Lung (tissue), 12 donors: ENCODE measurements around the gene FBXL16. TPM values are rescaled to one million over a fixed set of nuclear protein-coding genes. Genes with fewer than 3 reads are reported as not detected.

Experiments
- ATAC-seq: fragments of 200-7000 bp; cut with Tn5 transposase; one replicate; pipeline ENCODE4 v1.9.1; 2020; ENCODE audit warnings: moderate number of reproducible peaks; ENCODE audit not compliant: insufficient read depth, low FRiP score
- DNase-seq, 3 donors: peaks; one replicate each; pipeline ENCODE4 v3.0.0-alpha.2; 2013 to 2017
- H3K27ac ChIP-seq, 2 donors: one replicate each; pipeline ENCODE4 v1.5.1; 2013; ENCODE audit warnings: mild to moderate bottlenecking in 2 of 2, moderate library complexity in 2 of 2, control low read depth in 1 of 2, inconsistent platforms in 1 of 2, low read depth in 1 of 2, low read length in 1 of 2
- H3K27me3 ChIP-seq, 3 donors: one replicate each; pipeline ENCODE4 v1.5.1; 2013; ENCODE audit warnings: low read length in 2 of 3; ENCODE audit not compliant: control insufficient read depth in 3 of 3, insufficient read depth in 3 of 3
- H3K36me3 ChIP-seq, 4 donors: one replicate each; pipeline ENCODE4 v1.5.1; 2013; ENCODE audit warnings: low read length in 4 of 4, mild to moderate bottlenecking in 1 of 4, moderate library complexity in 1 of 4; ENCODE audit not compliant: control insufficient read depth in 4 of 4, insufficient read depth in 4 of 4
- H3K4me1 ChIP-seq, 5 donors: one replicate each; pipeline ENCODE4 v1.5.1; 2013; ENCODE audit warnings: low read length in 5 of 5, mild to moderate bottlenecking in 2 of 5, moderate library complexity in 1 of 5; ENCODE audit not compliant: control insufficient read depth in 5 of 5, insufficient read depth in 5 of 5
- H3K4me3 ChIP-seq: one replicate; pipeline ENCODE4 v1.5.1; 2013; ENCODE audit warnings: mild to moderate bottlenecking, control low read depth, moderate library complexity
- H3K9ac ChIP-seq, 2 donors: one replicate each; pipeline ENCODE4 v1.5.1; 2013; ENCODE audit warnings: low read length in 2 of 2, control low read depth in 1 of 2; ENCODE audit not compliant: insufficient read depth in 1 of 2
- H3K9me3 ChIP-seq, 4 donors: one replicate each; pipeline ENCODE4 v1.5.1; 2013; ENCODE audit warnings: low read length in 3 of 4, mild to moderate bottlenecking in 1 of 4, moderate library complexity in 1 of 4; ENCODE audit not compliant: control insufficient read depth in 4 of 4, insufficient read depth in 3 of 4
- CTCF ChIP-seq: IDR thresholded peaks from 2 replicates; pipeline ENCODE4 v1.5.1; 2012; ENCODE audit warnings: mild to moderate bottlenecking; ENCODE audit errors: control extremely low read depth, extremely low read depth
- WGBS, 2 donors: extraction: QIAGEN DNeasy Blood & Tissue Kit; methylation state at CpG; one replicate each; pipeline ENCODE4 v1.1.7; 2013; 5-methylcytosine and 5-hydroxymethylcytosine counted together
- polyA plus RNA-seq, 2 donors: library from polyadenylated mRNA; stranded (reverse); fragments of 200-250 nt; gene quantifications; one replicate each; pipeline ENCODE4 v1.2.1, GENCODE V29; 2013
- total RNA-seq, 2 donors: library from RNA; depleted of rRNA in 1 of 2; stranded (reverse); fragments of >200 nt in 1 of 2; gene quantifications; one replicate each; pipeline ENCODE4 v1.2.1, GENCODE V29; 2014 to 2021
- donor health status: control.
- donor health status: control.
- donor health status: Bipolar disorder and iron deficiency.
- donor health status: healthy.
- donor health status: DM: yes; HTN: yes; CAD: no.

FBXL16 gene
- total and polyA plus RNA-seq, 4 donors, result 0.14 to 7.4 (median 2.9) TPM

DNA sequence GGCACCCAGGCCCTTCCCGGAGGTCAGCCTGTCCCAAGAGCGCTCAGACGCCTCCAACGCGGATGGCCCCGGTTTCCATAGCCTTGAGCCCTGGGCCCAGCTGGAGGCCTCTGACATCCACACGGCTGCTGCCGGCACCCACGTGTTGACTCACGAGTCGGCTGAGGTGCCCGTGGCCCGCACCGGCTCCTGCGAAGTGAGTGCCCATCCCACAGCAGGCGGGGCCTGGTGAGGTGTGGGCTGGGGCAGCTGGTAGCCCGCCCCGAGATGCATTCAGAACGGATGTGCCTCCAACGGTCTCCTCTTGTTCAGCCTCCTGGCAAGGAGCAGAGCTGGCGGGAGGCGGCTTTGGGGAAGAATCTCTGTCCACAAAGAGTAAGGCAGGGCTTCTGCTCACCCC is 53.8 kb downstream of the FBXL16 start:
- ATAC-seq (no peak), DNase-seq (no peak)
- H3K9ac ChIP-seq, result no peak overlapping the region
- H3K27me3 ChIP-seq, result no peaks in the 10 kb centered on the region
- H3K4me3 ChIP-seq, result no peak overlapping the region
- WGBS, 2 donors, result 93% methylated on average over 22 of the region's 22 CpGs
- H3K4me1 ChIP-seq, result peaks cover 0 to 19% (median 8%) of the 10 kb centered on the region in 5 donors
- H3K36me3 ChIP-seq, result peaks cover 0 to 17% (median 3%) of the 10 kb centered on the region in 4 donors
- TF ChIP-seq CTCF, result no peak
- no peaks in the 10 kb centered on the region for H3K9me3 ChIP-seq
- H3K27ac ChIP-seq, result no peak overlapping the region

GRCh38 chr16:649631-650030 is 56.0 kb downstream of the FBXL16 start:
- Histone ChIP-seq H3K4me1 (peaks cover 0 to 19% (median 8%) of the 10 kb centered on the region in 5 donors), H3K36me3 (peaks cover 0 to 7% (median 2%) of the 10 kb centered on the region in 4 donors), H3K9me3 (no peaks in the 10 kb centered on the region), H3K9ac (no peak overlapping the region), H3K27ac (peak overlapping the region; percentile 83 to 94), H3K4me3 (peak overlapping the region; percentile 72), H3K27me3 (no peaks in the 10 kb centered on the region)
- no peak for TF ChIP-seq CTCF
- no peak for DNase-seq
- no peak for ATAC-seq
- 1 to 3% methylated on average over 38 to 44 of the region's 44 CpGs for WGBS, 2 donors

DNA sequence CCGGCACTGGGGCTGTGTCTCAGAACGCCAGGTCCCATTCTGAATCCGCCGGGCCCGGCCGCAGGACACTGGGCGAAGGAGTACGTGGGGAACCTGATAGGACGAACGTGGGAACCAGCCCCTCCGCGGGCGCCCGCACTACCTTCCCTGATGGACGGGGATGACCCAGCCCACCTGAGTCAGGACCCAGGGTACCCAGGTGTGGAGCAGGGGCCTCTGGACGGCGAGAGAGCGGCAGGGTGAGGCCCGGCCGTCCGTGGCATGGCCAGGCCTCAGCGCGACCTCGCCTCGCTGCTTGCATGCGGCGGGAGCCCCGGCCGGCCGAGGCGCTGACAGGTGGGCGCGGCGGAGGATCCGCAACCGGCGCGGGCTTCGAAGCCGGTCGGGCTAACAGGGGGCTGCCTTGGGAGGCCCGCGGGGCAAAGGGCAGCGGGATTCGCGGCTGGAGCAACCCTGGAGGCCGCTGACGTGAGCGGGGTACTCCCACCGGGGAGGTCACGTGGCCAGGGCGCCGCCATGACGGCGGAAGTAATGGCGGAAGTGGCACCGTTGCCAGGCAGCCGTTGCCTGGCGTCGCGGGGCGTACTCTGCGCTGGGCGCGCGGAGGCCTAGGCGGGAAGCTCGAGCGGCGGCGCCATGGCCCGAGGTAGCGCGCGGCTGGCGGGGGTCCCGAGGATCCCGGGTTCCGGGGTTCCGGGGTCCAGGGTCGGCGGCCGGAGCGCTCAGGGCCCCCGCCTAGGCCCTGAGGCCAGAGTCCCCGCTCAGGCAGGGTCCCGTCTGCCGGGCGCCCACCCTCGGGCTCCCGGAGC is 56.6 kb downstream of the FBXL16 start, which contains the start of gene WDR90:
TSS of gene WDR90 (plus strand) at position 585 of the 809 bp plus-strand sequence. CDS start at position 637, 52 bp downstream.
- Histone ChIP-seq H3K9ac (peak within 1 kb of the TSS; percentile 73 to 78), H3K4me1 (peaks cover 0 to 21% (median 8%) of the 10 kb centered on the region in 5 donors), H3K27me3 (no peaks in the 10 kb centered on the region), H3K27ac (peak within 1 kb of the TSS; percentile 83 to 94), H3K36me3 (peaks cover 0 to 7% (median 2%) of the 10 kb centered on the region in 4 donors), H3K4me3 (peak within 1 kb of the TSS; percentile 72), H3K9me3 (no peaks in the 10 kb centered on the region)
- 0 to 1% methylated on average over 70 to 91 of the region's 91 CpGs for WGBS, 2 donors
- ATAC-seq (peak; percentile 89), DNase-seq (peak; percentile 91 to 94 (median 91))
- no peak for TF ChIP-seq CTCF
